CD4-positive, alpha-beta memory T cell (primary cell): ENCODE results near the gene LRRC51. TPM values are rescaled to one million over a fixed set of nuclear protein-coding genes. Genes with fewer than 3 reads are reported as not detected.

Experiments used
- CTCF ChIA-PET: fragments of 350-600 bp; sonication (Branson Sonifier 250); formaldehyde crosslinking; loops from one replicate; lab custom pipeline; 2021; ENCODE audit warnings: inconsistent platforms; ENCODE audit not compliant: partially characterized antibody; lab: Charles Lee
- POLR2A ChIA-PET: fragments of 350-600 bp; sonication (Branson Sonifier 250); formaldehyde crosslinking; loops from one replicate; lab custom pipeline; 2021; ENCODE audit not compliant: partially characterized antibody; lab: Charles Lee
- DNase-seq, 5 donors: peaks; one replicate each; pipeline versions ENCODE4 v3.0.0 to v3.0.0-alpha.2; 2020 to 2022; ENCODE audit warnings: mixed read lengths in 1 of 5
- H3K27ac ChIP-seq: one replicate; pipeline ENCODE4 v1.7.0; 2013; ENCODE audit warnings: low read depth, low read length
- H3K27me3 ChIP-seq: 2 replicates; pipeline ENCODE4 v1.7.0; 2013; ENCODE audit warnings: mild to moderate bottlenecking, low read length, moderate library complexity; ENCODE audit not compliant: insufficient read depth
- H3K36me3 ChIP-seq: 2 replicates; pipeline ENCODE4 v1.7.0; 2013; ENCODE audit warnings: mild to moderate bottlenecking, low read length, moderate library complexity; ENCODE audit not compliant: insufficient read depth
- H3K4me1 ChIP-seq: 2 replicates; pipeline ENCODE4 v1.7.0; 2013; ENCODE audit warnings: mild to moderate bottlenecking, low read length, moderate library complexity; ENCODE audit not compliant: insufficient read depth
- H3K4me3 ChIP-seq, 2 donors: one replicate each; pipeline ENCODE4 v1.7.0; 2013; ENCODE audit warnings: low read length in 2 of 2, mild to moderate bottlenecking in 1 of 2
- H3K9me3 ChIP-seq, 2 donors: one replicate each; pipeline ENCODE4 v1.7.0; 2013; ENCODE audit warnings: low read length in 2 of 2, control low read depth in 1 of 2; ENCODE audit not compliant: control insufficient read depth in 1 of 2
- H3K27ac Mint-ChIP-seq, 7 donors: one replicate each; pipeline ENCODE4 v1.8.0; 2020 to 2021; ENCODE audit warnings: mixed read lengths in 7 of 7, mild to moderate bottlenecking in 6 of 7, inconsistent platforms in 3 of 7, moderate library complexity in 3 of 7
- H3K27me3 Mint-ChIP-seq, 2 donors: one replicate each; pipeline ENCODE4 v1.8.0; 2020 to 2021; ENCODE audit warnings: mixed read lengths in 2 of 2
- H3K36me3 Mint-ChIP-seq, 2 donors: one replicate each; pipeline ENCODE4 v1.8.0; 2020 to 2021; ENCODE audit warnings: mixed read lengths in 2 of 2, inconsistent platforms in 1 of 2, mild to moderate bottlenecking in 1 of 2
- H3K4me1 Mint-ChIP-seq, 4 donors: one replicate each; pipeline ENCODE4 v1.8.0; 2020 to 2021; ENCODE audit warnings: mixed read lengths in 4 of 4, mild to moderate bottlenecking in 1 of 4
- H3K4me3 Mint-ChIP-seq, 8 donors: one replicate each; pipeline ENCODE4 v1.8.0; 2020 to 2021; ENCODE audit warnings: mixed read lengths in 8 of 8, mild to moderate bottlenecking in 7 of 8, moderate library complexity in 6 of 8, inconsistent platforms in 3 of 8
- H3K9me3 Mint-ChIP-seq, 8 donors: one replicate each; pipeline ENCODE4 v1.8.0; 2020 to 2021; ENCODE audit warnings: mixed read lengths in 8 of 8, mild to moderate bottlenecking in 5 of 8, inconsistent platforms in 3 of 8, moderate library complexity in 1 of 8
- intact Hi-C: fragments of 100-400 bp; cut with micrococcal nuclease; formaldehyde crosslinking; loops from one replicate; pipeline ENCODE4 v1.15.1; 2023
- polyA plus RNA-seq, 2 donors: library from polyadenylated mRNA; unstranded; fragments of 300-500 nt; fragmentation: Illumina TruSeq; gene quantifications; one replicate each; pipeline ENCODE4 v1.2.3, GENCODE V29; 2021
- total RNA-seq, 2 experiments: library from RNA; stranded (reverse); gene quantifications; one replicate each; pipeline ENCODE4 v1.2.3, GENCODE V29; 2021

The LRRC51 gene
- total and polyA plus RNA-seq, 4 experiments from 2014 or later, result 4.0 to 5.3 (median 4.4) TPM

DNA sequence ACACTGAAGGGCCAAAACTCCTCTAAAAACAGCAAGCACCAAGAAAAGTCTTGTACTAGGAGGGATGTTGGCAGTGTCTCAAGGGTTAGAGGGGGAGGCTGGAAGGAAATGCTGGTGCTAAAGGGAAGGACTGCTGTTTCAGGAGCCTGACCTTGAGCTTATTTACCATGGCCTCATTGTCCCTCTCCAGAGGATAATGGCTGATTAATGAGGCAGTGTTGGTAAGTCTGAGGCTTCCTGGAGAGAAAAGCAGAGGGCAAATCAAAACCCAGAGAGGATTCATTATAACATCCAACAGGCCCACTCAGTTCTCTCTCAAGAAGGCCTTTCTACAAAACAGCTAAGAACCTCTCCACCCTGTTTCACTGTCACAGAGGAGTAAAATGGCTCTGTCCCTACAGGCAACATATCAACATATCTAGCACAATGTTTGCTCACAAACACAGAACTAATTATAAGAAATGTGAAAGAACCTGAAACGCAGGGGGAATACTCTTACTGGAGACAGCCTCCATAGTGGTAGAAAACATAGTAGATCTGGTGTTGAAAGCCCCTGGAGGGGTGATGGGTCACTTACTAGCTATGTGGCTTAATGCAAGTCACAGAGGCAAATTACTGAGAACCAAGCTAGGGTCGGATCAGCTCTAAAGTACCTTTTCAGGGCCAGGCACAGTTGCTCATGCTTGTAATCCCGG, 31.7 kb upstream of the LRRC51 start:
- Mint-ChIP-seq H3K9me3 (peaks cover 0 to 1% (median 0%) of the 10 kb centered on the region in 8 donors), H3K36me3 (peaks cover 5 to 7% of the 10 kb centered on the region in 2 donors), H3K4me3 (no peak overlapping the region), H3K4me1 (peaks cover 3 to 12% (median 7%) of the 10 kb centered on the region in 4 donors), H3K27ac (peak overlapping the region in 2 of 7 donors; percentile 37 to 52), H3K27me3 (no peaks in the 10 kb centered on the region)
- H3K4me3 ChIP-seq, result no peak overlapping the region
- no peaks in the 10 kb centered on the region for H3K36me3 ChIP-seq
- intact Hi-C loops, result no loop called here
- CTCF ChIA-PET, result interaction anchor here (1.1 to 1.3 kb wide), 3 partner anchors 9 to 95 kb away, joined by 3 to 4 read pairs (median 4); no protein-coding TSS in a partner anchor
- H3K27ac ChIP-seq, result no peak overlapping the region
- H3K4me1 ChIP-seq, result peaks cover under 1% of the 10 kb centered on the region
- POLR2A ChIA-PET, result interaction anchor here (5.1 kb wide), 1 partner anchor 9 kb away, joined by 22 read pairs; no protein-coding TSS in a partner anchor
- H3K9me3 ChIP-seq, result no peaks in the 10 kb centered on the region
- H3K27me3 ChIP-seq, result no peaks in the 10 kb centered on the region
- DNase-seq, result no peak

DNA sequence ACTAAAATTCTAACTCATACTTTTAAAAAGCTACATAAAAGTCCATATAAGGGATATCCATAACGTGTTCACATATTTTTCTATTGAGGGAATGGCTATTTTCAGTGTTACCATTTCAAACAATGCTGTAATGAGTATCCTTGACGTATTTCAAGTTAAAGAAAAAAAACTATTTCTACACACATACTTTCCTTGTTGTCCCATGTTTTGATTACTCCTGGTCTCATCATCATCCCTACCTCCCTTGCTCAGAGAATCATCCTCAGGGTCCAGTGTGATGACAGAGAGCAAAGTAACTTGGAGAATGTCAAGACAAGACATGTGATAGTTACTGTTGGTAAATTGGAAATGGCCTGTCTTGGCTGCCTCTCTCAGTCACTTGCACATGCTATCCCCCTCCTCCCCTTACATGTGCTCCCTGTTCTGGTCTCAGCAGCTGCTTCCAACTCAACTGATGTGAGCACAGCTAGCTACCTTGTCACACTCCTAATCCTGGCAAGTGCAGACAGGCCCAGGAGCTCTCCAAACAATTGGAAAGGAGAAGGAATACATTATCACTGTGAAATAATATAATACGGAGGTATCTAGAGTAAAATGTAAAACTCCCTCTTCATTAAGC, 22.1 kb upstream of the LRRC51 start:
- no peaks in the 10 kb centered on the region for H3K9me3 ChIP-seq
- H3K4me1 ChIP-seq, result no peaks in the 10 kb centered on the region
- H3K27ac ChIP-seq, result no peak overlapping the region
- H3K4me3 ChIP-seq, result no peak overlapping the region
- intact Hi-C loops, result no loop called here
- POLR2A ChIA-PET, result interaction anchor here (1.4 to 1.5 kb wide), 2 partner anchors 17 to 18 kb away, joined by 3 read pairs; no protein-coding TSS in a partner anchor
- CTCF ChIA-PET, result interaction anchor here (1.7 kb wide), 1 partner anchor 33 kb away, joined by 4 read pairs; no protein-coding TSS in a partner anchor
- Mint-ChIP-seq H3K9me3 (no peaks in the 10 kb centered on the region), H3K4me1 (peaks cover 0 to 1% (median 0%) of the 10 kb centered on the region in 4 donors), H3K27ac (no peak overlapping the region), H3K27me3 (no peaks in the 10 kb centered on the region), H3K4me3 (no peak overlapping the region), H3K36me3 (peaks cover 4 to 8% of the 10 kb centered on the region in 2 donors)
- H3K36me3 ChIP-seq, result no peaks in the 10 kb centered on the region
- no peak for DNase-seq
- no peaks in the 10 kb centered on the region for H3K27me3 ChIP-seq

DNA sequence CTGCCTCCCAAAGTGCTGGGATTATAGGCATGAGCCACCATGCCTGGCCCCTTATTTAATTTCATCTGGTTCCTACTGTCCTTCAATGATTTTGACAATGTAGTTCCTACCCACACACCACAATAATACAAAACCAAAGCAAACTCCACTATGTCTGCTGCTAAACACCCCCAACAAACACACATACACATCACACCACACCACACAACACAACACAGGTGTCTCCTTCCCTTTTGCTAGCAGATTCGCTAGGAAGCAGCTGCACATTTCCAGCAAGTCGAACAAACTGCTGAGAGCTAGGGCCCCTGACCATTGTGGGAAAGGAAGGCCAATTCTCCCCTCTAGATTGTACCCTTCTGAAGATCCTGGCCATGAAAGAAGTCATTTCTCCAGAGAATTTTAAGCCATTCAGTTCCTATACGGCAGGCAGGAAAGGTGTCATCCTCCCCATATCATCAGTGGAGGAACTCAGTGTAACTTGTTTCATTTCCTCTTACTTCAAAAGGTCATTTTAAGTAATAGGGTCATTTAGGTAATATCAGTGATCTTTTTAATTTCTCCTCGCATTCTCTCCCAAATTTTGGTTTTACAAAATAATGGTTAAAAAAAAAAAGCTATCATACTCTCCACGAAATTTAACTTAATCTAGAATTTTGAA, 18.8 kb upstream of the LRRC51 start:
- Mint-ChIP-seq H3K9me3 (no peaks in the 10 kb centered on the region), H3K4me1 (peaks cover 0 to 1% (median 0%) of the 10 kb centered on the region in 4 donors), H3K27me3 (no peaks in the 10 kb centered on the region), H3K4me3 (no peak overlapping the region), H3K36me3 (peaks cover 9 to 15% of the 10 kb centered on the region in 2 donors), H3K27ac (peak overlapping the region in 1 of 7 donors; percentile 11)
- intact Hi-C loops, result no loop called here
- no peaks in the 10 kb centered on the region for H3K36me3 ChIP-seq
- no peak overlapping the region for H3K27ac ChIP-seq
- no peak for DNase-seq
- H3K27me3 ChIP-seq, result no peaks in the 10 kb centered on the region
- POLR2A ChIA-PET, result interaction anchor here (0.7 to 1.1 kb wide), 2 partner anchors 10 to 243 kb away, joined by 3 read pairs; no protein-coding TSS in a partner anchor
- H3K9me3 ChIP-seq, result no peaks in the 10 kb centered on the region
- no peak overlapping the region for H3K4me3 ChIP-seq
- no peaks in the 10 kb centered on the region for H3K4me1 ChIP-seq
- CTCF ChIA-PET, result interaction anchor here (0.6 to 1.5 kb wide), 4 partner anchors 14 to 85 kb away, joined by 3 to 7 read pairs (median 3); no protein-coding TSS in a partner anchor

DNA sequence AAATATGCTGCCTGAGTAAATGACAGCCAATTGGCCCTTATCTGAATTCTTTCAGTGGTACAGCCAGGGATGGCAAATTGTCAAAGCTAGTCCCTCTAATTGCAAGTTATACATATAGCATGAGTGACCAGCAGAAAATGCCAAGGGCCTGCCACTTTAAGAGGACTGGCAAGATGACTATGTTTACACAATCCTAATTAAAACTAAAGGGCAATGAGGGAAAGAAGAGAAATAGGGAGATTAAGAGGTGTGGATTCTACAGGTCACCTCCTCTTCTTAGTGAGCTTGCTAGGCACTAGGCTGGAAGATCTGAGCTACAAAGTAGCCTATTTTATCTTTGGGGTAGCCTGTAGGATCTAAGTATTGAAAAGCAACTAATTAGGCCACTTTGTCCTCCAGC, 13.8 kb upstream of the LRRC51 start:
- H3K4me1 ChIP-seq, result peaks cover 19% of the 10 kb centered on the region
- ChIA-PET CTCF (interaction anchor here (1.4 to 2.4 kb wide), 3 partner anchors 24 to 42 kb away, joined by 4 to 6 read pairs (median 5); no protein-coding TSS in a partner anchor), POLR2A (no interaction called here)
- no peaks in the 10 kb centered on the region for H3K9me3 Mint-ChIP-seq
- DNase-seq, result no peak
- H3K4me3 Mint-ChIP-seq, result no peak overlapping the region
- peaks cover 19 to 22% of the 10 kb centered on the region in 2 donors for H3K36me3 Mint-ChIP-seq
- H3K27me3 ChIP-seq, result no peaks in the 10 kb centered on the region
- H3K27me3 Mint-ChIP-seq, result no peaks in the 10 kb centered on the region
- no peak overlapping the region for H3K4me3 ChIP-seq
- intact Hi-C loops, result no loop called here
- H3K4me1 Mint-ChIP-seq, result peaks cover 8 to 15% (median 13%) of the 10 kb centered on the region in 4 donors
- H3K27ac Mint-ChIP-seq, result no peak overlapping the region
- H3K36me3 ChIP-seq, result no peaks in the 10 kb centered on the region
- no peak overlapping the region for H3K27ac ChIP-seq
- H3K9me3 ChIP-seq, result no peaks in the 10 kb centered on the region

DNA sequence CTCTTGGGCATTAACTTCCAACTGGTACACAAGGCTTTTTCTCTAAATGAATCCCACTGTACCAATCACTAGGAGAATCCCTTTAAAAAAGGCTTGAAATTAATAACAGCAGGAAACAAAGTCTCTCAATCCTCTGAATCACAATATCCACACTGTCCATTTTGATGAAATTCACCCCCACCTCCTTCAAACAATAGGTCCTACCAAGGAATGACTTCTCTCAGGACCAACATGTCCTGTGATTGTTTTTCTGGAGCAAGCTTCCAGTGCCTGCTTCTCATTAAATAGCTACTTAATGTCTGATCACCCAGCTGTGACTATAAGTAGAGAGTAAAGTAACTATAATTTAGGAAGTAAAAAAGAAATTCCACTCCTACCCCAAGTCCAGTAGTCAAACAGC, 13.4 kb upstream of the LRRC51 start:
- Mint-ChIP-seq H3K27me3 (no peaks in the 10 kb centered on the region), H3K4me3 (no peak overlapping the region), H3K27ac (no peak overlapping the region), H3K4me1 (peaks cover 13 to 19% (median 17%) of the 10 kb centered on the region in 4 donors), H3K9me3 (no peaks in the 10 kb centered on the region), H3K36me3 (peaks cover 17 to 18% of the 10 kb centered on the region in 2 donors)
- Histone ChIP-seq H3K36me3 (no peaks in the 10 kb centered on the region), H3K9me3 (no peaks in the 10 kb centered on the region), H3K4me1 (peaks cover 24% of the 10 kb centered on the region), H3K27ac (no peak overlapping the region), H3K27me3 (no peaks in the 10 kb centered on the region), H3K4me3 (no peak overlapping the region)
- intact Hi-C loops, result no loop called here
- DNase-seq, result no peak
- CTCF ChIA-PET, result interaction anchor here (0.7 to 2.4 kb wide), 5 partner anchors 10 to 42 kb away, joined by 3 to 6 read pairs (median 5); no protein-coding TSS in a partner anchor
- POLR2A ChIA-PET, result no interaction called here

DNA sequence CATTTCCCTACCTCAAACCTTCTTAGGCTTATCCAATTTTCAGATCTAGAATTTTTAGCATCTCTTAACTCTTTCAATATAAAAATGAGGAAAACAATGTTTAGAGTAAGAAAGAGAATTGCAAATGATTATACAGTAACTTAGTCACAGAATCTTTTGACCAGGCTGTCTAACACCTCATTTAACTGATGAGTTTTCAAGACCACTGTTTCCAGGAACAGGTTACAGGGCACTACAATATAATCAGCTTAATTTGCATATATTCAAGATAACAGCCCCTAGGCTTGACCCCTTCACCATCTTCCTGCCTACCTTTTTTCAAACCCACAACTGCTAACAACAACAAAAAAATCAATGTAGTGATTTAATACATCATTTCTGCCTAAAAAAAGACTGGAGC, 13.0 kb upstream of the LRRC51 start:
- intact Hi-C loops, result no loop called here
- Mint-ChIP-seq H3K36me3 (peaks cover 17% of the 10 kb centered on the region in 2 donors), H3K27ac (peak overlapping the region in 2 of 7 donors; percentile 14 to 42), H3K9me3 (no peaks in the 10 kb centered on the region), H3K27me3 (no peaks in the 10 kb centered on the region), H3K4me1 (peaks cover 16 to 23% (median 20%) of the 10 kb centered on the region in 4 donors), H3K4me3 (no peak overlapping the region)
- no peak overlapping the region for H3K27ac ChIP-seq
- ChIA-PET POLR2A (no interaction called here), CTCF (interaction anchor here (0.7 to 2.4 kb wide), 5 partner anchors 11 to 43 kb away, joined by 3 to 6 read pairs (median 5); no protein-coding TSS in a partner anchor)
- peaks cover 26% of the 10 kb centered on the region for H3K4me1 ChIP-seq
- no peaks in the 10 kb centered on the region for H3K36me3 ChIP-seq
- H3K27me3 ChIP-seq, result no peaks in the 10 kb centered on the region
- H3K9me3 ChIP-seq, result no peaks in the 10 kb centered on the region
- no peak for DNase-seq
- no peak overlapping the region for H3K4me3 ChIP-seq
